GM23338 (cell line): ENCODE measurements around the gene NLRP1. TPM values are rescaled to one million over a fixed set of nuclear protein-coding genes. Genes with fewer than 3 reads are reported as not detected.

Experiments
- ATAC-seq: fragments of 200-7000 bp; cut with Tn5 transposase; 3 replicates; pipeline ENCODE4 v1.9.1; 2020
- DNase-seq: peaks from one replicate; pipeline ENCODE4 v3.0.0-alpha.2; 2015; ENCODE audit warnings: low spot score
- H2AFZ ChIP-seq: fragments of 200-600 bp; sonication (generic); 2 replicates; pipeline ENCODE4 v1.8.0; 2016; ENCODE audit warnings: antibody characterized with exemption, mild to moderate bottlenecking, moderate library complexity
- H3F3A ChIP-seq: fragments of 200-600 bp; sonication (generic); replicated peaks from 2 replicates; pipeline ENCODE4 v1.8.0; 2017; ENCODE audit warnings: antibody characterized with exemption, mixed run types, low read depth
- H3K27ac ChIP-seq: fragments of 200-600 bp; sonication (generic); 2 replicates; pipeline ENCODE4 v1.6.1; 2016; ENCODE audit warnings: low read depth
- H3K27me3 ChIP-seq: fragments of 200-600 bp; sonication (generic); 2 replicates; pipeline ENCODE4 v1.8.0; 2016; ENCODE audit warnings: mild to moderate bottlenecking, mixed run types, moderate library complexity; ENCODE audit not compliant: insufficient read depth
- H3K36me3 ChIP-seq: fragments of 200-600 bp; sonication (generic); 2 replicates; pipeline ENCODE4 v1.8.0; 2016; ENCODE audit warnings: mild to moderate bottlenecking; ENCODE audit not compliant: insufficient read depth
- H3K4me1 ChIP-seq: fragments of 200-600 bp; sonication (generic); 2 replicates; pipeline ENCODE4 v1.8.0; 2016; ENCODE audit warnings: mild to moderate bottlenecking, moderate library complexity; ENCODE audit not compliant: insufficient read depth
- H3K4me2 ChIP-seq: fragments of 200-600 bp; sonication (generic); 2 replicates; pipeline ENCODE4 v1.7.1; 2017; ENCODE audit warnings: mixed run types
- H3K4me3 ChIP-seq: fragments of 200-600 bp; sonication (generic); 2 replicates; pipeline ENCODE4 v1.6.1; 2016; ENCODE audit warnings: mixed run types
- H3K79me2 ChIP-seq: fragments of 200-600 bp; sonication (generic); replicated peaks from 2 replicates; pipeline ENCODE4 v1.8.0; 2017; ENCODE audit warnings: mild to moderate bottlenecking; ENCODE audit not compliant: insufficient read depth
- H3K9me2 ChIP-seq: fragments of 200-600 bp; sonication (generic); 2 replicates; pipeline ENCODE4 v1.8.0; 2017; ENCODE audit not compliant: insufficient read depth
- H4K20me1 ChIP-seq: fragments of 200-600 bp; sonication (generic); replicated peaks from 2 replicates; pipeline ENCODE4 v1.8.0; 2017; ENCODE audit warnings: mild to moderate bottlenecking; ENCODE audit not compliant: insufficient read depth
- H3K27ac Mint-ChIP-seq: 2 replicates; pipeline ENCODE4 v1.8.0; 2020; ENCODE audit warnings: inconsistent platforms, mild to moderate bottlenecking, moderate library complexity, mixed read lengths
- H3K27me3 Mint-ChIP-seq: 3 replicates; pipeline ENCODE4 v1.8.0; 2022; ENCODE audit warnings: low read depth, mild to moderate bottlenecking, moderate library complexity, mixed read lengths, inconsistent platforms; ENCODE audit not compliant: insufficient read depth, poor library complexity
- H3K36me3 Mint-ChIP-seq: 3 replicates; pipeline ENCODE4 v1.8.0; 2021; ENCODE audit warnings: low read depth, mild to moderate bottlenecking, inconsistent platforms, moderate library complexity, mixed read lengths
- H3K4me1 Mint-ChIP-seq: 3 replicates; pipeline ENCODE4 v1.8.0; 2020; ENCODE audit warnings: mild to moderate bottlenecking, inconsistent platforms, mixed read lengths
- H3K4me3 Mint-ChIP-seq: 3 replicates; pipeline ENCODE4 v1.8.0; 2021; ENCODE audit warnings: moderate library complexity, mild to moderate bottlenecking, inconsistent platforms, mixed read lengths
- H3K9me3 Mint-ChIP-seq: 3 replicates; pipeline ENCODE4 v1.8.0; 2020; ENCODE audit warnings: moderate library complexity, mild to moderate bottlenecking, inconsistent platforms, mixed read lengths
- ETS1 ChIP-seq: IDR thresholded peaks from 2 replicates; pipeline ENCODE4 v1.6.1; 2016; ENCODE audit warnings: antibody characterized with exemption
- EZH2phosphoT487 ChIP-seq: fragments of 200-600 bp; sonication (generic); IDR thresholded peaks from one replicate; pipeline ENCODE4 v1.8.1; 2018; ENCODE audit warnings: antibody characterized with exemption; ENCODE audit not compliant: unreplicated experiment
- JUNB ChIP-seq: IDR thresholded peaks from one replicate; pipeline ENCODE4 v1.6.1; 2016; ENCODE audit warnings: antibody characterized with exemption; ENCODE audit not compliant: unreplicated experiment
- STAT1 ChIP-seq: IDR thresholded peaks from one replicate; pipeline ENCODE4 v1.6.1; 2016; ENCODE audit warnings: antibody characterized with exemption; ENCODE audit not compliant: unreplicated experiment
- ZNF462 ChIP-seq: fragments of 250-450 bp; sonication (Bioruptor Pico); IDR thresholded peaks from 2 replicates; pipeline ENCODE4 v1.5.0; 2020; ENCODE audit warnings: mild to moderate bottlenecking, moderate library complexity
- polyA plus RNA-seq: library from polyadenylated mRNA; unstranded; fragments of >200 nt; fragmentation: Nextera tagmentation; extraction: Ambion mirVana; gene quantifications from 2 replicates; pipeline ENCODE4 v1.2.1, GENCODE V29; 2016
- total RNA-seq: library from RNA; depleted of rRNA; stranded (reverse); fragments of >200 nt; shearing (Covaris generic); gene quantifications from 2 replicates; pipeline ENCODE4 v1.2.3, GENCODE V29; 2014

Gene NLRP1
- total and polyA plus RNA-seq, 2 experiments from 2014 or later, result 7.6 to 16.2 TPM

- TF ChIP-seq ZNF462 (CRISPR knock-in tag), result no peak; the same call in 1 of the 2 replicates
Observed at GRCh38 chr17:5541610-5542202, 42.6 kb downstream of the NLRP1 start (continued).

GRCh38 chr17:5540321-5540720 is 44.0 kb downstream of the NLRP1 start:
- no peaks in the 10 kb centered on the region for H3F3A ChIP-seq
- H3K4me2 ChIP-seq, result no peak overlapping the region
- no peak for DNase-seq
- H3K36me3 ChIP-seq, result no peaks in the 10 kb centered on the region
- no peaks in the 10 kb centered on the region for H3K36me3 Mint-ChIP-seq
- H3K4me3 ChIP-seq, result no peak overlapping the region
- H4K20me1 ChIP-seq, result no peaks in the 10 kb centered on the region
- H3K4me3 Mint-ChIP-seq, result no peak overlapping the region
- H3K4me1 Mint-ChIP-seq, result peaks cover 8% of the 10 kb centered on the region
- no peaks in the 10 kb centered on the region for H3K9me2 ChIP-seq
- H3K27ac ChIP-seq, result no peak overlapping the region
- no peak overlapping the region for H2AFZ ChIP-seq
- ATAC-seq, result no peak
- H3K27me3 ChIP-seq, result no peaks in the 10 kb centered on the region
- H3K79me2 ChIP-seq, result no peaks in the 10 kb centered on the region
- H3K4me1 ChIP-seq, result no peaks in the 10 kb centered on the region
- H3K27ac Mint-ChIP-seq, result no peak overlapping the region
- no peaks in the 10 kb centered on the region; the same call in 2 of the 3 replicates for H3K9me3 Mint-ChIP-seq
- peaks cover 9% of the 10 kb centered on the region for H3K27me3 Mint-ChIP-seq
- TF ChIP-seq STAT1 (no peak), EZH2phosphoT487 (no peak), JUNB (no peak), ETS1 (no peak), ZNF462 (CRISPR knock-in tag) (no peak)
